ENCODE data around the gene GFOD1.
"Not testable (repeated sequence)": the region's sequence is repeated elsewhere in the genome, so short reads cannot be mapped to it uniquely, and the experiment has no call there.

Gene GFOD1

DNA sequence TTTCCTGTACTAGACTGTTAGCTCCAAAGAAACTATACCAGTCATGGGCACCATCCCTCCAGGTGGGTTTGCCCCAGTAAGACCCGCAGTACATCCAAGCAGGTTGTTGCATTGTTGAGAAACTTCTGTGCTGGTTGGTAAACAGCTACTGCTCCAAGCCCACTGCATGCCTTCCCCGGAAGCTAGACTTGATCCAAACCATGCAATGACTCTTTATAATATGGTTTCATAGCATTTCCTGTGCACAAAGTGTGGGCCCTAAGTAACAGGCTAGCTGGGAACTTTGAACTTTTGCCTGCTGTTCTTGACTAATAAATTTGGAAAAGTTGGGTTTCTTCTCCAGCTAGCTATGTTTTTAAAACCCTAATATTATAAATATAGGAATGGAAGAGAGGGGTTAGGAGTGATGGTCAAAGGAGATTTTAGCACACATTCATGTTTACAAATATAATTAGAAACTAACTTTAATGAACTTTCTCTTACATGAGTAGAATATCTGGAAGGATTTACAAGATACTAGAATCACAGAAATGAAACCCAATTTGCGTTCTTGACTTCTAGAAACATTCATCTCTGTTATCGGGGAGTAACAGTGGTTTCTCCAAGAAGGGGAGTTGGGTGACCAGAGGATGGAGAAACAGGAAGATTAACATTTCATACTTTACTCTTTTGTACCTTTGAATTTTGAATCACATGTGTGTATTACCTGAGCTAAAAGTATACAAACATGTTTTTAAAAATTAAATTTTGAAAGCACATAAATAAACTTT, 51.7 kb downstream of the GFOD1 start:
- H3K4me1 ChIP-seq (ENCODE audit: control insufficient read depth, insufficient read depth, low read length): peaks cover 7% of the 10 kb centered on the region

DNA sequence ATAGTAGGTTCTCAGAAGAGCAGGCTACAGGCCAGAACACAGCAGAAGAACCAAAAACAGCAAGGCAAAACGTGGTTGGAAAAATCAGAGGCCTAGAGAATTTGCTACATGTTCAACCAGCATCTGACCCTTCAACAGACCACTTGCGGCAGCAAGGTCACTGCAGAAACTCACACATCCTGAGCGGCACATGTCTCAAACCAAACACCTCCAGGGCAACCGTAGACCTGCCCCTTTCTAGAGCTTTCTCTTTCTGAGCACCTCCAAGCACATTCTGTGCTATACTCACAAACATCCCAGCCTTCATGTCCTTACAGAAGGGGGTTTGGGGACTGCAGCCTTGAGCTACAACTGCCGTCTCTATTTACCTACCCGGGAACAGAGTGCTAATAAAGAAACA, 52.6 kb downstream of the GFOD1 start:
- no peaks in the 10 kb centered on the region for H3K27me3 ChIP-seq (replicated peaks; ENCODE audit: control insufficient read depth, insufficient read depth, low read length)
- no peak overlapping the region for H3K9ac ChIP-seq (ENCODE audit: low read length)
- H3K4me3 ChIP-seq (ENCODE audit: low read length): no peak overlapping the region
- peaks cover 3% of the 10 kb centered on the region for H3K4me1 ChIP-seq (ENCODE audit: control insufficient read depth, insufficient read depth, low read length)
- peaks cover 5% of the 10 kb centered on the region for H3K9me3 ChIP-seq (ENCODE audit: control insufficient read depth, low read length)
- no peaks in the 10 kb centered on the region for H3K36me3 ChIP-seq (ENCODE audit: control insufficient read depth, insufficient read depth, low read length, severe bottlenecking)
- no peak for DNase-seq (ENCODE audit: low read depth)

More for the DNA sequence above, 51.7 kb downstream of the GFOD1 start:
- Histone ChIP-seq H3K36me3 (ENCODE audit: control insufficient read depth, insufficient read depth, low read length, severe bottlenecking) (no peaks in the 10 kb centered on the region), H3K9ac (ENCODE audit: low read length) (no peak overlapping the region), H3K9me3 (ENCODE audit: control insufficient read depth, low read length) (peaks cover 5% of the 10 kb centered on the region), H3K27me3 (replicated peaks; ENCODE audit: control insufficient read depth, insufficient read depth, low read length) (no peaks in the 10 kb centered on the region), H3K4me3 (ENCODE audit: low read length) (no peak overlapping the region)
- no peak for DNase-seq (ENCODE audit: low read depth)

DNA sequence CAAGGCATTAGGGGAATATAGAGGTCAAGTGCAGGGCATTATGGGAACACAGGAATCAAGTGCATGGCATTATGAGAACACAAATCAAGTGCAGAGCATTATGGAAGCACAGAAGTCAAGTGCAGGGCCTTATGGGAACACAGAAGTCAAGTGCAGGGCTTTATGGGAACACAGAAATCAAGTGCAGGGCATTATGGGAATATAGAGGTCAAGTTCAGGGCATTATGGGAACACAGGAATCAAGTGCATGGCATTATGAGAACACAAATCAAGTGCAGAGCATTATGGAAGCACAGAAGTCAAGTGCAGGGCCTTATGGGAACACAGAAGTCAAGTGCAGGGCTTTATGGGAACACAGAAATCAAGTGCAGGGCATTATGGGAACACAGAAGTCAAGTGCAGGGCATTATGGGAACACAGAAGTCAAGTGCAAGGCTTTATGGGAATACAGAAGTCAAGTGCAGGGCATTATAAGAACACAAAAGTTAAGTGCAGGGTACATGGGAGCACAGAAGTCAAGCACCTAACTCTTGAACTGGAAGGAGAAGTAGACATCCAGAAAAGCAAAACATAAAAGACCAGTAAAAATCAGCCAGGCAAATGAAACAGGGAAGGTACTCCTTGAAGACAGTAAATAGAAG, 53.1 kb downstream of the GFOD1 start:
- not testable (repeated sequence) for H3K27me3 ChIP-seq (replicated peaks; ENCODE audit: control insufficient read depth, insufficient read depth, low read length); H3K4me1 ChIP-seq (ENCODE audit: control insufficient read depth, insufficient read depth, low read length); H3K4me3 ChIP-seq (ENCODE audit: low read length); H3K9ac ChIP-seq (ENCODE audit: low read length); DNase-seq (ENCODE audit: low read depth); H3K36me3 ChIP-seq (ENCODE audit: control insufficient read depth, insufficient read depth, low read length, severe bottlenecking); H3K9me3 ChIP-seq (ENCODE audit: control insufficient read depth, low read length)

DNA sequence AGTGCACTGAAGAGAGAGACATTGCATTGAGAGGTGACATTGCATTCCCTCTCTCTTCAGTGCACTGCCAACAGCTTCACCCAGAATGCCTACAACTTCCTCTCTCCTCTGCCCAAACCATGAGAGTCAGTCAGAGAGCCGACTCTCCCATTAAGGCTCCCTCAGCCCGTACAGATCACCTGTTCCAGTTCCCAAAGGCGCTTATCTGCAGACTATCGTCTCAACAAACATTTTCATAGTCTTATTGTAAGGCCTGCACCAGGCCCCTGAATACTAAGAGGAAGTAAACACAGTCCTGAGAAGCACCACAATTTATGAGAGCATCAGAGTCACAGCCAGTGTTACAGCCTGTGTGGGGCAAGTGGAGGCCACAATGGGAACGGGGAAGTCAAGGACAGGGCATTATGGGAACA, 53.7 kb downstream of the GFOD1 start:
- no peak overlapping the region for H3K4me3 ChIP-seq (ENCODE audit: low read length)
- H3K27me3 ChIP-seq (replicated peaks; ENCODE audit: control insufficient read depth, insufficient read depth, low read length): no peaks in the 10 kb centered on the region
- peaks cover 5% of the 10 kb centered on the region for H3K9me3 ChIP-seq (ENCODE audit: control insufficient read depth, low read length)
- H3K36me3 ChIP-seq (ENCODE audit: control insufficient read depth, insufficient read depth, low read length, severe bottlenecking): no peaks in the 10 kb centered on the region
- H3K4me1 ChIP-seq (ENCODE audit: control insufficient read depth, insufficient read depth, low read length): peaks cover 3% of the 10 kb centered on the region
- DNase-seq (ENCODE audit: low read depth): no peak
- H3K9ac ChIP-seq (ENCODE audit: low read length): no peak overlapping the region

DNA sequence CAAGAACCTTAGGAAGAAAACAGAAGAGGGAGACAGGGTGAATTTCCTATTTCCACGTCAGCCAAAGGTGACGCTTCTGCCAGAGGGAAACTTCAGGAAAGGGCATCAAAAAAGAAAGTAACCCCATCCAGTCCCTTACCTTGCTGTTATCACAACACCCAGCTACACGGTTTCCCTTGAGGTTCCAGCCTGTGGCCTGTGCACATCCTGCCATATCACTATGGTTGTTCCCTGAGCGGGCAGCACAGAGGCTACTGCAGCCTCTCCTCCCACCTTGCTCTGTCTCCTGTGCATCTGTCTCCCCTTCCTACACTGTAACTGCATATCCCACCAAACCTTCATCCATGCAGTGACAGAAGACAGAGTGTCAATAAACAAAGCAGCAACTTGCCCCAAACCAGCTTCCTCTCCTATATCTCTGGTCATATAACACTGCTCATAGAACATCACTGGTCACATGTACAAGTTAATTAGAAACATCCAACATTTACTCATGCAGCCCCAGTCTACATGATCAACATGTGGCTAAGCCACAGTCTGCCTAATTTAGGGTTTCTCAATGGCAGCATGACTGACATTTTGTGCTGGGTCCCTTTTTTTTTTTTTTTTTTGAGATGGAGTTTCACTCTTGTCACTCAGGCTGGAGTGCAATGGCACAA, 54.7 kb downstream of the GFOD1 start:
- Histone ChIP-seq H3K4me1 (ENCODE audit: control insufficient read depth, insufficient read depth, low read length) (peaks cover 3% of the 10 kb centered on the region), H3K4me3 (ENCODE audit: low read length) (no peak overlapping the region), H3K36me3 (ENCODE audit: control insufficient read depth, insufficient read depth, low read length, severe bottlenecking) (no peaks in the 10 kb centered on the region), H3K27me3 (replicated peaks; ENCODE audit: control insufficient read depth, insufficient read depth, low read length) (no peaks in the 10 kb centered on the region), H3K9ac (ENCODE audit: low read length) (no peak overlapping the region), H3K9me3 (ENCODE audit: control insufficient read depth, low read length) (peaks cover 5% of the 10 kb centered on the region)
- DNase-seq (ENCODE audit: low read depth): no peak

DNA sequence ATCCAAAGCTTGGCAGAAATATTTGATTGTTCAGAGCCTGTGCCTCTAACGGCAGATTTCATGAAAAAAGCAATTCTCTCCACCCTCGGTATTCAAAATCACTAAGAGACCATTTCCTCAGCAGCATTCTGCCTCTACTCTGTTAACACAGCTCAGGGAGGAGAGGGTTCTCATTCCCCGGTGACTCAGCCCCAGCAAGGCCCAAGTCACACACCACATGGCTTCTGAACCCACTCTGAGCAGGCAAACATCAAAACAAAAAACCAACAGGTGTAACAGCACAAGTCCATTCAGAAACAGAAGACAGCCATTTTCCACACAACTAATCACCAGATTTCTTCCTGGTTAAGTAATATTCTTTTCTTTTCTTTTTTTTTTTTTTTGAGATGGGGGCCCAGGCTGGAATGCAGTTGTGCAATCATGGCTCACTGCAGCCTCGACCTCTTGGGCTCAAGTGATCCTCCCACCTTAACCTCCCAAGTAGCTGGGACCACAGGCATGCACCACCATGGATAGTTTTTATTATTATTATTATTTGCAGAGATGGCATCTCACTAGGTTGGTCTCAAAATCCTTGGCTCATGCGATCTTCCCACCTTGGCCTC, 55.4 kb downstream of the GFOD1 start:
- Histone ChIP-seq H3K27me3 (replicated peaks; ENCODE audit: control insufficient read depth, insufficient read depth, low read length) (no peaks in the 10 kb centered on the region), H3K9ac (ENCODE audit: low read length) (no peak overlapping the region), H3K4me3 (ENCODE audit: low read length) (no peak overlapping the region), H3K9me3 (ENCODE audit: control insufficient read depth, low read length) (peaks cover 5% of the 10 kb centered on the region), H3K4me1 (ENCODE audit: control insufficient read depth, insufficient read depth, low read length) (peaks cover 3% of the 10 kb centered on the region), H3K36me3 (ENCODE audit: control insufficient read depth, insufficient read depth, low read length, severe bottlenecking) (no peaks in the 10 kb centered on the region)
- DNase-seq (ENCODE audit: low read depth): no peak

DNA sequence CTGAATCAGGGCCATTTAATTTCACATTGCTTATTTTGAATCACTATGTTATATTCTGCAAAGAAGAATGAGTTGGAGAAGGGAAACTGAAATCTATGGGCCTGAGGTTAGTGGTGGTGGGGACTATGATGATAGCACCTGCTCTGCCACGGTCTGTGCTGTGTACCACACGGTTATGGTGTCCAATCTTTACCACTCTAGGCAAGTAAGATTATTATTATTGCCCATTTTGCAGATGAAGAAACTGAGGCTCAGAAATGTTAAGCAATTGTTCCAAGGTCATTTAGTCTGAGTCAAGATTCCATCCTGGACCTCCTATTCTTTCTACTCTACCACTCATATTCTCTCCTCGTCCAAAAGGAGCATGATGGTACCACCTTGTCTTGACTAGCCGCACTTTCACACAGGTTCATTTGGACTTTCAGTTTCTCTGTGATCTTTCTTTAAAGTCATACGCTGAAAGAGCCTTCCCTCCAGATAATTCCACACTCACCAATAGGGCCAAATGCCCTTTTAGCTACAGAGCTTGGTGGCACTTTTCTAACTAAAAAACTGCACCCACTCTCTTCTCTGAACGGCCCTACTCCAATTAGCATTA, 56.2 kb downstream of the GFOD1 start:
- Histone ChIP-seq H3K4me3 (ENCODE audit: low read length) (no peak overlapping the region), H3K4me1 (ENCODE audit: control insufficient read depth, insufficient read depth, low read length) (peaks cover 3% of the 10 kb centered on the region), H3K9ac (ENCODE audit: low read length) (no peak overlapping the region), H3K9me3 (ENCODE audit: control insufficient read depth, low read length) (peaks cover 5% of the 10 kb centered on the region), H3K27me3 (replicated peaks; ENCODE audit: control insufficient read depth, insufficient read depth, low read length) (no peaks in the 10 kb centered on the region), H3K36me3 (ENCODE audit: control insufficient read depth, insufficient read depth, low read length, severe bottlenecking) (no peaks in the 10 kb centered on the region)
- no peak for DNase-seq (ENCODE audit: low read depth)

DNA sequence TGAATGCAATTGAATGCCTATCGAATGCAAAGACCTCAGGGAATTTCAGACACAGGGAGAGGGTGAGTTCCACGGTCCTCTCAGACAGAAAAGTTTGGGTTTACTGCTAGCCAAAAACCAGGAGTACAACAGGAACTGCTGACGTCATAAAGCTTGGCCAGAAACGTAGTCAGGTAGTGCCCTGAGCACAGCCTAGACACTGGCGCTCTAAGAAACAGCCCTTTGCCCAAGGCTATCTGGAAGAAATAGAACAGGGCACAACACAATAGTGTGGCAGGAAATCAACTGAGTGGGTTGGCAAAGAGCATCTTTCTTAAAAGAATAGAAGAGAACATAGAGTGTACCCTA, 58.0 kb downstream of the GFOD1 start:
- no peaks in the 10 kb centered on the region for H3K27me3 ChIP-seq (replicated peaks; ENCODE audit: control insufficient read depth, insufficient read depth, low read length)
- H3K36me3 ChIP-seq (ENCODE audit: control insufficient read depth, insufficient read depth, low read length, severe bottlenecking): no peaks in the 10 kb centered on the region
- no peak overlapping the region for H3K4me3 ChIP-seq (ENCODE audit: low read length)
- H3K9me3 ChIP-seq (ENCODE audit: control insufficient read depth, low read length): no peaks in the 10 kb centered on the region
- H3K9ac ChIP-seq (ENCODE audit: low read length): no peak overlapping the region
- DNase-seq (ENCODE audit: low read depth): no peak
- peaks cover 3% of the 10 kb centered on the region for H3K4me1 ChIP-seq (ENCODE audit: control insufficient read depth, insufficient read depth, low read length)

DNA sequence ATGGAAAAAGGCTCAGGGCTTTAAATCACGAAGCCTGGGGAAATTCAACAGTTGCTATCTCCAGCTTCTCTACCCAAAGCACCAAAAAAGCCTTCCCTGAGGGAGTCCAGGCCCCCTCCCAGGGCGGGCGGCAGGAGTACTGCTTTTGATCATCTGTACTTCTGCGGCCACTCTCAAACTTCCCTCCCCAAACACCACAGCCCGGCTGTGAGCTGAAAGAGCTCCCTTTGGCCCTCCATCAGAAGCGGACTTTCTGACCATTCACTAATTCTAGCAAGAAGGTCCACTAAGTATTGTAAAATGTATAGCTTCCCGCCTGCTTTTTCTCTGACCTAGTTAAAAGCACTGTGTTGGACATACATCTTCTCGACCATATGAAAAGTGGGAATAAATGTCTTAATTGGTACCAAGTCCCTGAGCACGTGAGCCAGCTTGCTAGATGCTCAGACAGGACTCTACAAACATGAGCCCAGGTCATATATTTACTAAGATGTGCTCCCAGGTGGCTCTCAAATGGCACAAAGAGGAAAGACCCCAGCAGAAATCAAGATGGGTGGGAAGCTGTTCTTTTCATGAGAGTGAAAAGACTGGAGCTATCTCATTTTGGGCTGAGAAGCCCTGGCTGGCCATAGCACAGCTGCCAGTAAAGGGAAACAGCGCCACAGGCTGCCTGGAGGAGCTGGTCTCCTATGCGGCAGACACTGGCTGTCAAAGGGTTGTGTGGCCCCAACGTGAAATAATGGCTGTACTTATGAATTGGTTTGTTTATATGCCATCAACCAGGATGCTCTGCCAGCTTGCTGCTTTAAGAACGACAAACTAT, 58.6 kb downstream of the GFOD1 start:
- Histone ChIP-seq H3K4me3 (ENCODE audit: low read length) (no peak overlapping the region), H3K9ac (ENCODE audit: low read length) (no peak overlapping the region), H3K4me1 (ENCODE audit: control insufficient read depth, insufficient read depth, low read length) (peaks cover 3% of the 10 kb centered on the region), H3K27me3 (replicated peaks; ENCODE audit: control insufficient read depth, insufficient read depth, low read length) (no peaks in the 10 kb centered on the region), H3K9me3 (ENCODE audit: control insufficient read depth, low read length) (no peaks in the 10 kb centered on the region), H3K36me3 (ENCODE audit: control insufficient read depth, insufficient read depth, low read length, severe bottlenecking) (no peaks in the 10 kb centered on the region)
- no peak for DNase-seq (ENCODE audit: low read depth)

DNA sequence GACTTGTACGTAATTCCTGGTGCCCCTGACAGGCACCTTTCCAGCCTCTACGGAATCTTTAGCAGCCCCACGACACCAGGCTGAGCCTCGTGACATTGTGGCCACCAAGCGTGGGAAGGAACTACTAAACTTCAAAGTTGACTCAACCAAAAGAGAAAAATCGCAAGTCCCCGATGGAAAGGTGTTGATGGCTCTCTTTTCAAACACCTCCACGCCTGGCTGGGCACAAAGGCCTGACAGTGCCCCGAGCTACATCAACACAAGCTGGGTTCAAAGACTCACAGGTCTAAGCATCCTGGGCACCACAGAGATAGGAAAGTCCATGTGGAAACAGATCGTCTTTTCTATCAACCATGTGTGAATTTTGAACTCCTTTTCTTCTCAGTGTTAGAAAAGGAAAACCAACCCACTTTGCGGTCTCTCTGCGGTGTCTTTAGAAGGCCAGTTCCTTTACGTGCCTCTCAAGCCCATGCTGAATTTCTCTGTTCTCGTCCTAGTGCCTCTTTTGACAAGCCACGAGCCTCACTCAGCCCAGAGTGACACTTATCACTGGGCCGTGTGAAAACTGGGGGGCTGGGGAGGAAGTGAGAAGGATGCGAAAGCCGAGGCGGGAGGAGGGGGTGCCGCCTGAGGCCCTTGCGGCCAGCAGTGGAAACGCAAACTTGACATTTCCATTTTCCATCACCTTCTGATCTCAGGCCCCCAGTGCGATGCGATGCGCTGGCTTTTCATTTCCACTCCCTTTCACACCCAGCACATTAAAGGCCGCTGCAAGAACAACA, 59.4 kb downstream of the GFOD1 start:
- H3K9ac ChIP-seq (ENCODE audit: low read length): no peak overlapping the region
- H3K9me3 ChIP-seq (ENCODE audit: control insufficient read depth, low read length): no peaks in the 10 kb centered on the region
- H3K36me3 ChIP-seq (ENCODE audit: control insufficient read depth, insufficient read depth, low read length, severe bottlenecking): no peaks in the 10 kb centered on the region
- no peaks in the 10 kb centered on the region for H3K27me3 ChIP-seq (replicated peaks; ENCODE audit: control insufficient read depth, insufficient read depth, low read length)
- H3K4me1 ChIP-seq (ENCODE audit: control insufficient read depth, insufficient read depth, low read length): peaks cover 3% of the 10 kb centered on the region
- DNase-seq (ENCODE audit: low read depth): no peak
- H3K4me3 ChIP-seq (ENCODE audit: low read length): no peak overlapping the region
